ENCODE results near the gene AATK. TPM values are rescaled to one million over a fixed set of nuclear protein-coding genes. Genes with fewer than 3 reads are reported as not detected.

AATK gene
- total and polyA plus RNA-seq, 10 donors: 2.5 to 69.5 (median 20.1) TPM

DNA sequence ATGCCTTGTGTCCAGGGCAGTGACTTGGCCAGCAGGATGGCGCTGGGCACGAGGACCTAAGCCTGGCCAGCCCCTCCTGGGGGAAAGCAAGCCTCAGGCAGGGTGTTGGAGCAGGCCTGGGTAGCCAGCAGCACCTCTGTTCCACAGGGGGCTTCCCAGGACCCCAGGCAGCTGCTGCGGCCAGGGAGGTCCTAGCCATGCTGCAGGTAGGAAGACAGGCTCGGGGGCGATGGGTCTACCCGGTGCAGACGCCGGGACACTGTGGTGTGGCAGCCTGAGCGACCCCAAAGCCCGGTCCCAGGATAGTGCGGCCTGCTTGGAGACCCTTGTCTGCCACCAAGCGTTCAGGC, 22.4 kb upstream of the AATK start:
- Histone ChIP-seq H3K4me1 (peaks cover 0 to 12% (median 10%) of the 10 kb centered on the region in 6 donors), H3K36me3 (peaks cover 0 to 52% (median 19%) of the 10 kb centered on the region in 6 donors), H3K9me3 (no peaks in the 10 kb centered on the region), H3K27ac (no peak overlapping the region), H3K27me3 (replicated peaks in 1 of 7) (peaks cover 0 to 9% (median 0%) of the 10 kb centered on the region in 7 donors), H3K4me3 (no peak overlapping the region)
- intact Hi-C loops (cut with DNase I; ENCODE audit: low total_unique reads): no loop called here
- 91 to 98% (median 95%) methylated on average over 11 to 12 of the region's 12 CpGs for WGBS, 5 donors
- no peak for DNase-seq
- TF ChIP-seq POLR2A (IDR thresholded peaks at IDR 0.05) (no peak), POLR2AphosphoS5 (IDR thresholded peaks at IDR 0.05) (no peak)
- TF ChIP-seq, protein P1, sequence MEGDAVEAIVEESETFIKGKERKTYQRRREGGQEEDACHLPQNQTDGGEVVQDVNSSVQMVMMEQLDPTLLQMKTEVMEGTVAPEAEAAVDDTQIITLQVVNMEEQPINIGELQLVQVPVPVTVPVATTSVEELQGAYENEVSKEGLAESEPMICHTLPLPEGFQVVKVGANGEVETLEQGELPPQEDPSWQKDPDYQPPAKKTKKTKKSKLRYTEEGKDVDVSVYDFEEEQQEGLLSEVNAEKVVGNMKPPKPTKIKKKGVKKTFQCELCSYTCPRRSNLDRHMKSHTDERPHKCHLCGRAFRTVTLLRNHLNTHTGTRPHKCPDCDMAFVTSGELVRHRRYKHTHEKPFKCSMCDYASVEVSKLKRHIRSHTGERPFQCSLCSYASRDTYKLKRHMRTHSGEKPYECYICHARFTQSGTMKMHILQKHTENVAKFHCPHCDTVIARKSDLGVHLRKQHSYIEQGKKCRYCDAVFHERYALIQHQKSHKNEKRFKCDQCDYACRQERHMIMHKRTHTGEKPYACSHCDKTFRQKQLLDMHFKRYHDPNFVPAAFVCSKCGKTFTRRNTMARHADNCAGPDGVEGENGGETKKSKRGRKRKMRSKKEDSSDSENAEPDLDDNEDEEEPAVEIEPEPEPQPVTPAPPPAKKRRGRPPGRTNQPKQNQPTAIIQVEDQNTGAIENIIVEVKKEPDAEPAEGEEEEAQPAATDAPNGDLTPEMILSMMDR (IDR thresholded peaks at IDR 0.05 in 8 of 11, conservative IDR thresholded peaks at IDR 0.05 in 3 of 11): no peak

- no peaks in the 10 kb centered on the region for H3K9me3 ChIP-seq
- H3K4me1 ChIP-seq: peaks cover 0 to 6% (median 4%) of the 10 kb centered on the region in 6 donors
- intact Hi-C loops (cut with DNase I; ENCODE audit: low total_unique reads): no loop called here
- TF ChIP-seq POLR2AphosphoS5 (IDR thresholded peaks at IDR 0.05) (no peak), POLR2A (IDR thresholded peaks at IDR 0.05) (no peak)
- TF ChIP-seq, protein P1 (IDR thresholded peaks at IDR 0.05 in 8 of 11, conservative IDR thresholded peaks at IDR 0.05 in 3 of 11): no peak
- H3K36me3 ChIP-seq: peaks cover 0 to 46% (median 19%) of the 10 kb centered on the region in 6 donors
- no peak for DNase-seq
- peaks cover 0 to 13% (median 0%) of the 10 kb centered on the region in 7 donors for H3K27me3 ChIP-seq (replicated peaks in 1 of 7)
- WGBS, 5 donors: 89 to 94% (median 90%) methylated on average over 16 to 26 of the region's 26 CpGs
- no peak overlapping the region for H3K4me3 ChIP-seq
- no peak overlapping the region for H3K27ac ChIP-seq
Measured at GRCh38 chr17:81187586-81188490, 21.8 kb upstream of the AATK start.

- no peaks in the 10 kb centered on the region for H3K9me3 ChIP-seq
- no peak overlapping the region for H3K27ac ChIP-seq
- TF ChIP-seq, protein P1 (IDR thresholded peaks at IDR 0.05 in 8 of 11, conservative IDR thresholded peaks at IDR 0.05 in 3 of 11): no peak
- H3K4me1 ChIP-seq: no peaks in the 10 kb centered on the region
- DNase-seq: no peak
- intact Hi-C loops (cut with DNase I; ENCODE audit: low total_unique reads): no loop called here
- WGBS, 5 donors: 79 to 94% (median 92%) methylated on average over 9 to 11 of the region's 11 CpGs
- H3K4me3 ChIP-seq: no peak overlapping the region
- peaks cover 0 to 20% (median 0%) of the 10 kb centered on the region in 7 donors for H3K27me3 ChIP-seq (replicated peaks in 1 of 7)
- peaks cover 0 to 40% (median 18%) of the 10 kb centered on the region in 6 donors for H3K36me3 ChIP-seq
Measured at GRCh38 chr17:81187120-81187519, 21.1 kb upstream of the AATK start.

DNA sequence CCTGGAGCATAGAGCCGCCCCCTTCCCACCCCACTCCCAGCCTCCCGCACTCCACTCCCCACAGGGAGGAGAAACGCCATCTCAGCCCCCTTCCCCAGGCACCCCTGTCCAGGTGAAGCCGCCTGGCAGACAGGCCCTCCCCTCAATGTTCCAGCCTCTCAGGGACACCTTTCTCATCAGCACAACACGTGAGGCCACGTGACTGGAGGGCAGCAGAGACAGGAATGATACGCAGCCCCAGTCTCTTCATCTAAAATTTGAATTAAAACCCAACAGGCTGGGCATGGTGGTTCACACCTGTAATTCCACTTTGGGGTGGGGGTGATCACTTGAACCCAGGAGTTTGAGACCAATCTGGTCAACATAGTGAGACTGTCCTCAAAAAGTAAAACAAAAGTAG, 20.2 kb upstream of the AATK start:
- Histone ChIP-seq H3K9me3 (no peaks in the 10 kb centered on the region), H3K36me3 (peaks cover 0 to 31% (median 13%) of the 10 kb centered on the region in 6 donors), H3K4me1 (no peaks in the 10 kb centered on the region), H3K4me3 (no peak overlapping the region), H3K27me3 (replicated peaks in 1 of 7) (peaks cover 0 to 27% (median 0%) of the 10 kb centered on the region in 7 donors), H3K27ac (no peak overlapping the region)
- TF ChIP-seq POLR2AphosphoS5 (IDR thresholded peaks at IDR 0.05) (no peak), POLR2A (IDR thresholded peaks at IDR 0.05) (no peak)
- TF ChIP-seq, protein P1 (IDR thresholded peaks at IDR 0.05 in 8 of 11, conservative IDR thresholded peaks at IDR 0.05 in 3 of 11): no peak
- WGBS, 5 donors: 81 to 89% (median 88%) methylated on average over 6 to 7 of the region's 7 CpGs
- intact Hi-C loops (cut with DNase I; ENCODE audit: low total_unique reads): no loop called here
- no peak for DNase-seq
